Naive thymus-derived CD4-positive, alpha-beta T cell (primary cell): Measurements from ENCODE around the gene INVS. TPM values are rescaled to one million over a fixed set of nuclear protein-coding genes. Genes with fewer than 3 reads are reported as not detected.
"Not testable (repeated sequence)": the region's sequence is repeated elsewhere in the genome, so short reads cannot be mapped to it uniquely, and the experiment has no call there.

Experiments used
- ATAC-seq: fragments of 150-1000 bp; cut with Tn5 transposase; 2 replicates; pipeline ENCODE4 v1.10.0; 2021; ENCODE audit warnings: mild to moderate bottlenecking, moderate library complexity
- CTCF ChIA-PET: fragments of 350-600 bp; sonication (Branson Sonifier 250); formaldehyde crosslinking; loops from one replicate; lab custom pipeline; 2021; ENCODE audit warnings: antibody characterized with exemption; lab: Charles Lee
- POLR2A ChIA-PET: fragments of 350-600 bp; sonication (Branson Sonifier 250); formaldehyde crosslinking; loops from one replicate; lab custom pipeline; 2021; ENCODE audit warnings: antibody characterized with exemption, inconsistent platforms; lab: Charles Lee
- DNase-seq, 9 donors: peaks; one replicate each; pipeline versions ENCODE4 v3.0.0 to v3.0.0-alpha.2; 2020 to 2022; ENCODE audit warnings: mixed read lengths in 1 of 9
- H3K27ac ChIP-seq: one replicate; pipeline ENCODE4 v1.7.0; 2013; ENCODE audit warnings: mild to moderate bottlenecking, low read depth, low read length, moderate library complexity
- H3K27me3 ChIP-seq, 2 donors: one replicate each; pipeline ENCODE4 v1.7.0; 2013; ENCODE audit warnings: low read length in 2 of 2, mild to moderate bottlenecking in 2 of 2, moderate library complexity in 2 of 2; ENCODE audit not compliant: control insufficient read depth in 2 of 2, insufficient read depth in 2 of 2
- H3K36me3 ChIP-seq, 3 experiments: 1 replicate in 2 of 3; 2 replicates in 1 of 3; pipeline ENCODE4 v1.7.0; 2013; ENCODE audit warnings: low read length in 3 of 3, mild to moderate bottlenecking in 3 of 3, moderate library complexity in 1 of 3; ENCODE audit not compliant: insufficient read depth in 3 of 3, control insufficient read depth in 2 of 3
- H3K4me1 ChIP-seq, 2 donors: one replicate each; pipeline ENCODE4 v1.7.0; 2013; ENCODE audit warnings: low read length in 2 of 2, mild to moderate bottlenecking in 2 of 2, moderate library complexity in 1 of 2; ENCODE audit not compliant: control insufficient read depth in 2 of 2, insufficient read depth in 2 of 2
- H3K4me3 ChIP-seq: 2 replicates; pipeline ENCODE4 v1.7.0; 2013; ENCODE audit warnings: mild to moderate bottlenecking, low read length
- H3K9me3 ChIP-seq, 3 experiments: 1 replicate in 2 of 3; 2 replicates in 1 of 3; pipeline ENCODE4 v1.7.0; 2013; ENCODE audit warnings: low read length in 3 of 3; ENCODE audit not compliant: control insufficient read depth in 2 of 3
- H3K27ac Mint-ChIP-seq, 9 donors: one replicate each; pipeline ENCODE4 v1.8.0; 2020 to 2022; ENCODE audit warnings: mixed read lengths in 9 of 9, mild to moderate bottlenecking in 8 of 9, moderate library complexity in 5 of 9, inconsistent platforms in 2 of 9
- H3K27me3 Mint-ChIP-seq, 5 donors: one replicate each; pipeline ENCODE4 v1.8.0; 2021 to 2022; ENCODE audit warnings: mixed read lengths in 5 of 5, mild to moderate bottlenecking in 1 of 5
- H3K36me3 Mint-ChIP-seq, 5 donors: one replicate each; pipeline ENCODE4 v1.8.0; 2020 to 2022; ENCODE audit warnings: mixed read lengths in 5 of 5, mild to moderate bottlenecking in 3 of 5, inconsistent platforms in 1 of 5
- H3K4me1 Mint-ChIP-seq, 7 donors: one replicate each; pipeline ENCODE4 v1.8.0; 2020 to 2022; ENCODE audit warnings: mixed read lengths in 7 of 7, mild to moderate bottlenecking in 3 of 7, inconsistent platforms in 1 of 7
- H3K4me3 Mint-ChIP-seq, 10 donors: one replicate each; pipeline ENCODE4 v1.8.0; 2020 to 2022; ENCODE audit warnings: mild to moderate bottlenecking in 10 of 10, mixed read lengths in 10 of 10, moderate library complexity in 6 of 10, inconsistent platforms in 2 of 10
- H3K9me3 Mint-ChIP-seq, 11 donors: one replicate each; pipeline ENCODE4 v1.8.0; 2020 to 2022; ENCODE audit warnings: mixed read lengths in 11 of 11, mild to moderate bottlenecking in 4 of 11, inconsistent platforms in 1 of 11, moderate library complexity in 1 of 11
- intact Hi-C, 2 donors: fragments of 100-400 bp; cut with micrococcal nuclease; formaldehyde crosslinking; loops; one replicate each; pipeline ENCODE4 v1.15.1; 2023
- polyA plus RNA-seq, 2 donors: library from polyadenylated mRNA; unstranded; fragments of 300-500 nt; fragmentation: Illumina TruSeq; gene quantifications; one replicate each; pipeline ENCODE4 v1.2.3, GENCODE V29; 2021
- total RNA-seq, 6 experiments: library from RNA in 5 of 6; stranded (reverse) in 5 of 6; gene quantifications; 1 replicate in 5 of 6; 2 replicates in 1 of 6; pipeline ENCODE4 v1.2.3 and lab custom pipeline; 2021 to 2026

The INVS gene
- total and polyA plus RNA-seq, 7 experiments from 2014 or later = 6.2 to 20.8 (median 19.9) TPM

GRCh38 chr9:100058699-100059579, 40.1 kb upstream of the INVS start:
- Histone ChIP-seq H3K27me3 (no peaks in the 10 kb centered on the region), H3K4me3 (no peak overlapping the region), H3K27ac (no peak overlapping the region), H3K4me1 (no peaks in the 10 kb centered on the region), H3K9me3 (no peaks in the 10 kb centered on the region), H3K36me3 (peaks cover 0 to 29% (median 0%) of the 10 kb centered on the region in 3 experiments)
- intact Hi-C loops = loop anchor here in 1 of 2 donors (10.0 kb wide), 1 partner anchor 46 kb away; no protein-coding TSS in a partner anchor
- Mint-ChIP-seq H3K4me3 (no peak overlapping the region), H3K36me3 (peaks cover 0 to 22% (median 11%) of the 10 kb centered on the region in 5 donors), H3K27me3 (no peaks in the 10 kb centered on the region), H3K27ac (no peak overlapping the region), H3K4me1 (peaks cover 2 to 22% (median 8%) of the 10 kb centered on the region in 7 donors), H3K9me3 (no peaks in the 10 kb centered on the region)
- ChIA-PET POLR2A (no interaction called here), CTCF (no interaction called here)
- ATAC-seq = no peak
- DNase-seq = no peak

- H3K4me3 Mint-ChIP-seq, H3K27ac ChIP-seq, H3K27ac Mint-ChIP-seq, POLR2A ChIA-PET, ATAC-seq, H3K4me1 ChIP-seq, H3K9me3 Mint-ChIP-seq, DNase-seq, H3K27me3 Mint-ChIP-seq, H3K27me3 ChIP-seq, intact Hi-C loops, H3K9me3 ChIP-seq, H3K4me3 ChIP-seq, CTCF ChIA-PET: not testable (repeated sequence)
- Mint-ChIP-seq H3K36me3 (peaks cover 0 to 12% (median 7%) of the 10 kb centered on the region in 5 donors), H3K4me1 (peaks cover 0 to 35% (median 20%) of the 10 kb centered on the region in 7 donors)
- peaks cover 0 to 16% (median 0%) of the 10 kb centered on the region in 3 experiments for H3K36me3 ChIP-seq
Observed at GRCh38 chr9:100062683-100063082, 36.4 kb upstream of the INVS start.

GRCh38 chr9:100063185-100063584, 35.9 kb upstream of the INVS start:
- ChIA-PET CTCF (no interaction called here), POLR2A (no interaction called here)
- Mint-ChIP-seq H3K4me1 (peaks cover 0 to 35% (median 20%) of the 10 kb centered on the region in 7 donors), H3K36me3 (peaks cover 0 to 9% (median 6%) of the 10 kb centered on the region in 5 donors), H3K27ac (no peak overlapping the region), H3K4me3 (no peak overlapping the region), H3K9me3 (peaks cover 0 to 2% (median 0%) of the 10 kb centered on the region in 11 donors), H3K27me3 (no peaks in the 10 kb centered on the region)
- H3K27me3 ChIP-seq = no peaks in the 10 kb centered on the region
- ATAC-seq (no peak), DNase-seq (no peak)
- H3K4me3 ChIP-seq = no peak overlapping the region
- H3K4me1 ChIP-seq = no peaks in the 10 kb centered on the region
- H3K9me3 ChIP-seq = no peaks in the 10 kb centered on the region
- intact Hi-C loops = no loop called here
- no peak overlapping the region for H3K27ac ChIP-seq
- H3K36me3 ChIP-seq = peaks cover 0 to 11% (median 0%) of the 10 kb centered on the region in 3 experiments

GRCh38 chr9:100064872-100065581, 34.0 kb upstream of the INVS start:
- no peaks in the 10 kb centered on the region for H3K9me3 ChIP-seq
- no peak overlapping the region for H3K27ac ChIP-seq
- DNase-seq (no peak), ATAC-seq (no peak)
- intact Hi-C loops = no loop called here
- no peaks in the 10 kb centered on the region for H3K36me3 ChIP-seq
- Mint-ChIP-seq H3K27ac (no peak overlapping the region), H3K36me3 (peaks cover 0 to 6% (median 5%) of the 10 kb centered on the region in 5 donors), H3K4me1 (peaks cover 0 to 35% (median 20%) of the 10 kb centered on the region in 7 donors), H3K27me3 (no peaks in the 10 kb centered on the region), H3K9me3 (peaks cover 0 to 2% (median 0%) of the 10 kb centered on the region in 11 donors), H3K4me3 (no peak overlapping the region)
- ChIA-PET POLR2A (no interaction called here), CTCF (interaction anchor here (0.7 kb wide), 1 partner anchor 10 kb away, joined by 5 read pairs; no protein-coding TSS in a partner anchor)
- no peaks in the 10 kb centered on the region for H3K27me3 ChIP-seq
- no peak overlapping the region for H3K4me3 ChIP-seq
- no peaks in the 10 kb centered on the region for H3K4me1 ChIP-seq

GRCh38 chr9:100066539-100066938, 32.5 kb upstream of the INVS start:
- Histone ChIP-seq H3K36me3 (no peaks in the 10 kb centered on the region), H3K9me3 (no peaks in the 10 kb centered on the region), H3K27me3 (no peaks in the 10 kb centered on the region), H3K4me3 (no peak overlapping the region), H3K27ac (no peak overlapping the region), H3K4me1 (no peaks in the 10 kb centered on the region)
- no peaks in the 10 kb centered on the region for H3K27me3 Mint-ChIP-seq
- DNase-seq (no peak), ATAC-seq (no peak)
- POLR2A ChIA-PET = no interaction called here
- peaks cover 0 to 41% (median 25%) of the 10 kb centered on the region in 7 donors for H3K4me1 Mint-ChIP-seq
- peak overlapping the region in 1 of 10 donors; percentile 0 for H3K4me3 Mint-ChIP-seq
- intact Hi-C loops = no loop called here
- CTCF ChIA-PET = no interaction called here
- peaks cover 0 to 6% (median 5%) of the 10 kb centered on the region in 5 donors for H3K36me3 Mint-ChIP-seq
- H3K9me3 Mint-ChIP-seq = peaks cover 0 to 2% (median 0%) of the 10 kb centered on the region in 11 donors
- peak overlapping the region in 2 of 9 donors; percentile 3 to 77 for H3K27ac Mint-ChIP-seq

- intact Hi-C loops, H3K27ac ChIP-seq, H3K4me1 ChIP-seq, H3K4me3 Mint-ChIP-seq, H3K36me3 ChIP-seq, H3K9me3 Mint-ChIP-seq, ATAC-seq, POLR2A ChIA-PET, H3K36me3 Mint-ChIP-seq, H3K9me3 ChIP-seq, H3K4me3 ChIP-seq, H3K27ac Mint-ChIP-seq, H3K27me3 Mint-ChIP-seq, CTCF ChIA-PET, H3K27me3 ChIP-seq, DNase-seq: not testable (repeated sequence)
- peaks cover 4 to 40% (median 32%) of the 10 kb centered on the region in 7 donors for H3K4me1 Mint-ChIP-seq
Observed at GRCh38 chr9:100067990-100068389, 31.1 kb upstream of the INVS start.
